ENCODE data around the gene ENSA.
"Not testable (repeated sequence)": the region's sequence is repeated elsewhere in the genome, so short reads cannot be mapped to it uniquely, and the experiment has no call there.

DNA sequence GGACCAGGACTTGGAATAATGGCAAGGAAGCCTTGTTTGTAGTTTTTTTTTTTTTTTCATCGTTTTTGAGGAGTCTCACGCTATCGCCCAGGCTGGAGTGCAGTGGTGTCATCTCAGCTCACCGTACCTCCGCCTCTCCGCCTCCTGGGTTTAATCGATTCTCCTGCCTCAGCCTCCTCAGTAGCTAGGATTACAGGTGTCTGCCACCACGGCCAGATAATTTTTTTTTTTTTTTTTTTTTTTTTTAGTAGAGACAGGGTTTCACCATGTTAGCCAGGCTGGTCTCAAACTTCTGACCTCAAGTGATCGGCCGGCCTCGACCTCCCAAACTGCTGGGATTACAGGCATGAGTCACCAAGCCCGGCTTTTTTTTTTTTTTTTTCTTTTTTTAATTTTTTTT lies 27.0 kb downstream of the ENSA start:
- TF ChIP-seq, protein P1, sequence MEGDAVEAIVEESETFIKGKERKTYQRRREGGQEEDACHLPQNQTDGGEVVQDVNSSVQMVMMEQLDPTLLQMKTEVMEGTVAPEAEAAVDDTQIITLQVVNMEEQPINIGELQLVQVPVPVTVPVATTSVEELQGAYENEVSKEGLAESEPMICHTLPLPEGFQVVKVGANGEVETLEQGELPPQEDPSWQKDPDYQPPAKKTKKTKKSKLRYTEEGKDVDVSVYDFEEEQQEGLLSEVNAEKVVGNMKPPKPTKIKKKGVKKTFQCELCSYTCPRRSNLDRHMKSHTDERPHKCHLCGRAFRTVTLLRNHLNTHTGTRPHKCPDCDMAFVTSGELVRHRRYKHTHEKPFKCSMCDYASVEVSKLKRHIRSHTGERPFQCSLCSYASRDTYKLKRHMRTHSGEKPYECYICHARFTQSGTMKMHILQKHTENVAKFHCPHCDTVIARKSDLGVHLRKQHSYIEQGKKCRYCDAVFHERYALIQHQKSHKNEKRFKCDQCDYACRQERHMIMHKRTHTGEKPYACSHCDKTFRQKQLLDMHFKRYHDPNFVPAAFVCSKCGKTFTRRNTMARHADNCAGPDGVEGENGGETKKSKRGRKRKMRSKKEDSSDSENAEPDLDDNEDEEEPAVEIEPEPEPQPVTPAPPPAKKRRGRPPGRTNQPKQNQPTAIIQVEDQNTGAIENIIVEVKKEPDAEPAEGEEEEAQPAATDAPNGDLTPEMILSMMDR (IDR thresholded peaks at IDR 0.05; ENCODE audit: insufficient read depth, low read length, poor library complexity, severe bottlenecking): not testable (repeated sequence)
- not testable (repeated sequence) for TF ChIP-seq EZH2phosphoT487 (conservative IDR thresholded peaks at IDR 0.05; ENCODE audit: low read length)
